Testis (tissue), 2 donors: ENCODE results near the gene LONRF2.

Experiments used
- CTCF ChIP-seq, 3 experiments: fragments of 450-650 bp in 2 of 3; fragments of 200-600 bp in 1 of 3; sonication (generic) in 1 of 3; IDR thresholded peaks; one replicate each; pipeline ENCODE4 v1.5.1; 2016 to 2019; ENCODE audit warnings: antibody characterized with exemption in 3 of 3, mild to moderate bottlenecking in 2 of 3, moderate library complexity in 1 of 3
- POLR2A ChIP-seq: fragments of 450-650 bp; IDR thresholded peaks from one replicate; pipeline ENCODE4 v1.6.1; 2017; ENCODE audit warnings: antibody characterized with exemption, mild to moderate bottlenecking, moderate library complexity

GRCh38 chr2:100281521-100282438 is 40.5 kb downstream of the LONRF2 start:
- TF ChIP-seq CTCF (IDR thresholded peaks at IDR 0.05) (no peak), POLR2A (no peak)
